Measurements from ENCODE around the gene DLG2. TPM values are rescaled to one million over a fixed set of nuclear protein-coding genes. Genes with fewer than 3 reads are reported as not detected.

Gene DLG2
- total and polyA plus RNA-seq, 4 experiments from 2014 or later: 0.78 to 2.7 (median 1.9) TPM

- Histone ChIP-seq H3K4me1 (ENCODE audit: insufficient read depth, low read length) (no peaks in the 10 kb centered on the region), H3K9me3 (ENCODE audit: control insufficient read depth in 1 of 2, low read length in 2 of 2) (no peaks in the 10 kb centered on the region), H3K36me3 (ENCODE audit: insufficient read depth, low read length) (no peaks in the 10 kb centered on the region), H3K27me3 (ENCODE audit: insufficient read depth, low read length) (no peaks in the 10 kb centered on the region), H3K27ac (ENCODE audit: low read depth, low read length) (no peak overlapping the region), H3K4me3 (ENCODE audit: low read length in 2 of 2) (no peak overlapping the region)
- no peaks in the 10 kb centered on the region for H3K27me3 Mint-ChIP-seq
- CTCF ChIA-PET (ENCODE audit: partially characterized antibody): no interaction called here
- intact Hi-C loops (cut with micrococcal nuclease): no loop called here
- no peak overlapping the region for H3K27ac Mint-ChIP-seq
- H3K36me3 Mint-ChIP-seq: no peaks in the 10 kb centered on the region
- POLR2A ChIA-PET (ENCODE audit: partially characterized antibody): no interaction called here
- H3K4me1 Mint-ChIP-seq: no peaks in the 10 kb centered on the region
- H3K4me3 Mint-ChIP-seq: no peak overlapping the region
- DNase-seq: no peak
- peaks cover 0 to 25% (median 10%) of the 10 kb centered on the region in 8 donors for H3K9me3 Mint-ChIP-seq
These were observed 1189.8 kb downstream of the DLG2 start for GRCh38 chr11:84437071-84437980.

- POLR2A ChIA-PET (ENCODE audit: partially characterized antibody): no interaction called here
- Mint-ChIP-seq H3K4me1 (no peaks in the 10 kb centered on the region), H3K36me3 (no peaks in the 10 kb centered on the region), H3K27ac (no peak overlapping the region), H3K4me3 (no peak overlapping the region), H3K9me3 (peaks cover 0 to 22% (median 8%) of the 10 kb centered on the region in 8 donors), H3K27me3 (no peaks in the 10 kb centered on the region)
- DNase-seq: no peak
- no peak overlapping the region for H3K4me3 ChIP-seq (ENCODE audit: low read length in 2 of 2)
- CTCF ChIA-PET (ENCODE audit: partially characterized antibody): no interaction called here
- no peak overlapping the region for H3K27ac ChIP-seq (ENCODE audit: low read depth, low read length)
- no peaks in the 10 kb centered on the region for H3K4me1 ChIP-seq (ENCODE audit: insufficient read depth, low read length)
- H3K36me3 ChIP-seq (ENCODE audit: insufficient read depth, low read length): no peaks in the 10 kb centered on the region
- no peaks in the 10 kb centered on the region for H3K9me3 ChIP-seq (ENCODE audit: control insufficient read depth in 1 of 2, low read length in 2 of 2)
- intact Hi-C loops (cut with micrococcal nuclease): no loop called here
- no peaks in the 10 kb centered on the region for H3K27me3 ChIP-seq (ENCODE audit: insufficient read depth, low read length)
These were observed 1196.5 kb downstream of the DLG2 start for GRCh38 chr11:84430661-84431060.

GRCh38 chr11:84425673-84426072 is 1201.5 kb downstream of the DLG2 start:
- Histone ChIP-seq H3K4me3 (ENCODE audit: low read length in 2 of 2) (no peak overlapping the region), H3K27ac (ENCODE audit: low read depth, low read length) (no peak overlapping the region), H3K4me1 (ENCODE audit: insufficient read depth, low read length) (no peaks in the 10 kb centered on the region), H3K27me3 (ENCODE audit: insufficient read depth, low read length) (no peaks in the 10 kb centered on the region), H3K36me3 (ENCODE audit: insufficient read depth, low read length) (no peaks in the 10 kb centered on the region), H3K9me3 (ENCODE audit: control insufficient read depth in 1 of 2, low read length in 2 of 2) (no peaks in the 10 kb centered on the region)
- Mint-ChIP-seq H3K4me3 (no peak overlapping the region), H3K27ac (no peak overlapping the region), H3K4me1 (no peaks in the 10 kb centered on the region), H3K36me3 (no peaks in the 10 kb centered on the region), H3K9me3 (peaks cover 4 to 22% (median 12%) of the 10 kb centered on the region in 8 donors), H3K27me3 (no peaks in the 10 kb centered on the region)
- DNase-seq: no peak
- POLR2A ChIA-PET (ENCODE audit: partially characterized antibody): no interaction called here
- intact Hi-C loops (cut with micrococcal nuclease): no loop called here
- CTCF ChIA-PET (ENCODE audit: partially characterized antibody): no interaction called here

- Mint-ChIP-seq H3K27me3 (no peaks in the 10 kb centered on the region), H3K9me3 (peaks cover 2 to 22% (median 12%) of the 10 kb centered on the region in 8 donors), H3K36me3 (no peaks in the 10 kb centered on the region), H3K27ac (no peak overlapping the region), H3K4me1 (no peaks in the 10 kb centered on the region), H3K4me3 (no peak overlapping the region)
- no peaks in the 10 kb centered on the region for H3K36me3 ChIP-seq (ENCODE audit: insufficient read depth, low read length)
- H3K27me3 ChIP-seq (ENCODE audit: insufficient read depth, low read length): no peaks in the 10 kb centered on the region
- CTCF ChIA-PET (ENCODE audit: partially characterized antibody): no interaction called here
- no peaks in the 10 kb centered on the region for H3K4me1 ChIP-seq (ENCODE audit: insufficient read depth, low read length)
- POLR2A ChIA-PET (ENCODE audit: partially characterized antibody): no interaction called here
- no peak overlapping the region for H3K4me3 ChIP-seq (ENCODE audit: low read length in 2 of 2)
- intact Hi-C loops (cut with micrococcal nuclease): no loop called here
- DNase-seq: no peak
- no peaks in the 10 kb centered on the region for H3K9me3 ChIP-seq (ENCODE audit: control insufficient read depth in 1 of 2, low read length in 2 of 2)
- H3K27ac ChIP-seq (ENCODE audit: low read depth, low read length): no peak overlapping the region
These were observed 1206.9 kb downstream of the DLG2 start for GRCh38 chr11:84420271-84420670.

GRCh38 chr11:84419616-84420015 is 1207.5 kb downstream of the DLG2 start:
- no peaks in the 10 kb centered on the region for H3K4me1 ChIP-seq (ENCODE audit: insufficient read depth, low read length)
- no peaks in the 10 kb centered on the region for H3K27me3 ChIP-seq (ENCODE audit: insufficient read depth, low read length)
- H3K27me3 Mint-ChIP-seq: no peaks in the 10 kb centered on the region
- H3K4me3 ChIP-seq (ENCODE audit: low read length in 2 of 2): no peak overlapping the region
- H3K36me3 Mint-ChIP-seq: no peaks in the 10 kb centered on the region
- no peaks in the 10 kb centered on the region for H3K36me3 ChIP-seq (ENCODE audit: insufficient read depth, low read length)
- DNase-seq: no peak
- no peaks in the 10 kb centered on the region for H3K4me1 Mint-ChIP-seq
- POLR2A ChIA-PET (ENCODE audit: partially characterized antibody): no interaction called here
- no peak overlapping the region for H3K27ac Mint-ChIP-seq
- H3K9me3 Mint-ChIP-seq: peaks cover 2 to 22% (median 12%) of the 10 kb centered on the region in 8 donors
- H3K9me3 ChIP-seq (ENCODE audit: control insufficient read depth in 1 of 2, low read length in 2 of 2): no peaks in the 10 kb centered on the region
- no peak overlapping the region for H3K4me3 Mint-ChIP-seq
- CTCF ChIA-PET (ENCODE audit: partially characterized antibody): no interaction called here
- intact Hi-C loops (cut with micrococcal nuclease): no loop called here
- no peak overlapping the region for H3K27ac ChIP-seq (ENCODE audit: low read depth, low read length)

GRCh38 chr11:84414920-84415319 is 1212.2 kb downstream of the DLG2 start:
- intact Hi-C loops (cut with micrococcal nuclease): no loop called here
- peaks cover 0 to 22% (median 9%) of the 10 kb centered on the region in 8 donors for H3K9me3 Mint-ChIP-seq
- DNase-seq: no peak

GRCh38 chr11:84413549-84413948 is 1213.6 kb downstream of the DLG2 start:
- Mint-ChIP-seq H3K36me3 (no peaks in the 10 kb centered on the region), H3K27ac (no peak overlapping the region), H3K4me3 (no peak overlapping the region), H3K27me3 (no peaks in the 10 kb centered on the region), H3K9me3 (peaks cover 3 to 24% (median 12%) of the 10 kb centered on the region in 8 donors), H3K4me1 (no peaks in the 10 kb centered on the region)
- Histone ChIP-seq H3K36me3 (ENCODE audit: insufficient read depth, low read length) (no peaks in the 10 kb centered on the region), H3K9me3 (ENCODE audit: control insufficient read depth in 1 of 2, low read length in 2 of 2) (no peaks in the 10 kb centered on the region), H3K4me1 (ENCODE audit: insufficient read depth, low read length) (no peaks in the 10 kb centered on the region), H3K27ac (ENCODE audit: low read depth, low read length) (no peak overlapping the region), H3K4me3 (ENCODE audit: low read length in 2 of 2) (no peak overlapping the region), H3K27me3 (ENCODE audit: insufficient read depth, low read length) (no peaks in the 10 kb centered on the region)
- ChIA-PET POLR2A (ENCODE audit: partially characterized antibody) (no interaction called here), CTCF (ENCODE audit: partially characterized antibody) (no interaction called here)
- intact Hi-C loops (cut with micrococcal nuclease): no loop called here
- DNase-seq: no peak

More at GRCh38 chr11:84414920-84415319, 1212.2 kb downstream of the DLG2 start:
- no peaks in the 10 kb centered on the region for H3K4me1 Mint-ChIP-seq
- no peaks in the 10 kb centered on the region for H3K27me3 Mint-ChIP-seq
- Histone ChIP-seq H3K27ac (ENCODE audit: low read depth, low read length) (no peak overlapping the region), H3K9me3 (ENCODE audit: control insufficient read depth in 1 of 2, low read length in 2 of 2) (no peaks in the 10 kb centered on the region), H3K4me3 (ENCODE audit: low read length in 2 of 2) (no peak overlapping the region), H3K36me3 (ENCODE audit: insufficient read depth, low read length) (no peaks in the 10 kb centered on the region), H3K4me1 (ENCODE audit: insufficient read depth, low read length) (no peaks in the 10 kb centered on the region), H3K27me3 (ENCODE audit: insufficient read depth, low read length) (no peaks in the 10 kb centered on the region)
- H3K4me3 Mint-ChIP-seq: no peak overlapping the region
- ChIA-PET CTCF (ENCODE audit: partially characterized antibody) (no interaction called here), POLR2A (ENCODE audit: partially characterized antibody) (no interaction called here)
- H3K36me3 Mint-ChIP-seq: no peaks in the 10 kb centered on the region
- H3K27ac Mint-ChIP-seq: no peak overlapping the region

All from CD4-positive, alpha-beta memory T cell (primary cell).